GF-D8 (cell line): Measurements from ENCODE around the gene FCMR.

Source experiments
- DNase-seq: peaks from one replicate; lab custom pipeline; 2025; lab: John Stamatoyannopoulos, UW

Gene FCMR

DNA sequence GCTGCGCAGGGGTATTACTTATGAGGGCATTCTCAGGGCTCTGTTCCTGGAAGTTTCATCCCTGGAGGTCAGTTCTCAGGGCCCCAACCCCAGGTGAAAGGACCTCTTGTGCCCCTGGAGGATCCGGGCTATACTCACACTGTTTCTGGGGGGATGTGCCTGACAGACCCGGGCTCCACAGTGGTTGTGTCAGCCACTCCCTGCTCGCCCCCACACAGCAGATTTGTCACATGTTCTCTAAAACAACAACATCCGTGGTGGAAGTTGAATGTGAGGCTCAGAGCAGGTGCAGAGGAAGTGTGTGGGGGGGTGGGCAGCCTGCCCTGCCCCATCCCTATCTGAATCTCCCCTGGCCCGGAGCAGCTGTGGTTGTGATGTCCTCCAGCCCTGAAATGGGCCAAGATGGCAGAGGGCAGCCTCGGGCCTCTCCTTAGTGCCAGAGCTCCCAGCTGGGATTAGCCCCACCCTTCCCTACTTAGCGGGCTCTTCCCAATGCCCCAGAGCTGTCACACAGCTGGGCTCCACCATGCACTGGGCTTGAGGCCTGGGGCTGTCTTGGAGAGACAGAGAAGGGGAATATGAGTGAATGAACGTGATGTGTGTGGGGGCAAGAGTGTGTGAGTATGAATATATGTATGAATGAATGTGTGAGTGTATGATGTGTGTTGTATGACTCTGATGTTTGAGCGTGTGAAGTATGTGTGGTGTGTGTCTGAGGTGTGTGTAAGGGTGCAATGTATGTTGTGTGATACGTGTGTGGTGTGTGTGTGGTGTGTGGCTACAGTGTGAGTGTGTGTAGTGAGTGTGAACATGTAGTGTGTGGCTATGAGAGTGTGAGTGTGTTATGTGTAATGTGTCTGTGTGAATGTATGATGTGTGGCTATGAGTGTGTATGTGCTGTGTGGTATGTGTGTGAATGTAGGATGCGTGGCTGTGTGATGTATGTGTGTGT lies 1.5 kb upstream of the FCMR start:
- DNase-seq: no peak

DNA sequence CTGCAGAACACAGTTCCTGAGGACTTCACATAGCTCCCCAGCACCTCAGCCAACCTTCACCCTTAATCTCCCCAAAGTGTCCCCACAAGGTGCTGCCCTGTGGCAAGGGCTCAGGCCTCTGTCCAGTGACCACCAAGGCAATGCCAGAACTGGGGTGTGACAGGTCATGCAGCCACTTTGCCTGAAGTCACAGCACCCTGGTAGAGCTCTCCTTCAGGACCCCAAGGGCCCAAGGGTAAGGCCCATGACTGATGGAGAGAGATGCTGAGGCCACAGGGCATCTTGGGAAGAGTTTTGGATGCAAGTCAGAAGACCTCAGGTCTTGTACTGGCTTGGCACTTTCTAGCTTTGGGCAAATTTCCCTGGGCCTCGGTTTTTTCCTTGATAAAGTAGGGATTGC lies 783 bp upstream of the FCMR start:
- no peak for DNase-seq

DNA sequence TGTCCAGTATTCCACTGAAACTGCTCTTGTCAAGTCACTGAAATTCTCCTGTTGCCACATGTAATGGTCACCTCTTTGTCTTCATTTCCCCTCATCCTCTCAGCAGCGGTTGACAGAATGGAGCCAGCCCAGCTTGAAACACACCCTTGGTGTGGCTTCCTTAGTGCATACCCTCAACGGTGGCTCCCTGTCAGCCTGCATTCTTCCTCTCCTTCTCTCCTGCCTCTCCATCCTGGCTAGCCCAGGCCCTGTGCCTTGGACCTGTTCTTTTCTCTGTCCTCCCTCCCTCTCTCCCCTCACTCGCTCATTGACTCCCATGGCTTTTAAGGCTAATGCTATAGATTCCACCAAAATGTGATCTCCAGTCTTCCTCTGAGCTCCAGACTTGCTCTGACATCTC lies 3.7 kb downstream of the FCMR start:
- DNase-seq: no peak

DNA sequence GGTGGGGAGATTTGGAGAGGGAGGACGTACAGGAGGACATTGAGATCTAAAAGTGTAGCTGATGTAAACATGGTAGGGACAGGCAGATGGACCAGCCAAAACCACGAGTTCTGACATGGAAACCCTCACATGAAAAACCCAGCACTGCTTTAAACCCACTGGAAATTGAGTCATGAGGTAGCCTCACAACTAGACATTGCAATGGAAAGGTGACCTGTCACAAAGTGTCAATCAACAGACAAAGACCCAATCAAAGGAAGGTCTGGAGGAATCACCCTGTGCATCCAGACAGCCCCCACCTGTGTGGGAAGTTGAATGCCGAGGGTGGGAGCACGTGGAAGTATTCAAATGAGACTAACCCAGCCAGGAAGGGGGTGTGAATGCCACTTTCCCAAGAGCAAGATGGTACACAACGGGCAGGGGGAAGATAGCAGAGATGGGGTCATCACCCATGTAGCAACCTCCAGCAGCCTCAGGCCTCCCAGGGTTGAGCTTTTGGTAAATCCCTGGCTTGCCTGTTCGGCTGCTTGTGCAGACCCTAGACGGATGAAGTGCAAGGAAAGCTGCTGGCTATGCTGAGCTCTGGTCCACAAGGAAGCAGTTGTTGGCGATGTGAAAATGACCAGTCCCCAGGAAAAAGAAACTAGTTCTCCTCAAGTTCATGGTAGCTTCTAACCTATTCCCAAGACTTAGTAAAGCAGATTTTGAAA lies 5.6 kb downstream of the FCMR start:
- no peak for DNase-seq

DNA sequence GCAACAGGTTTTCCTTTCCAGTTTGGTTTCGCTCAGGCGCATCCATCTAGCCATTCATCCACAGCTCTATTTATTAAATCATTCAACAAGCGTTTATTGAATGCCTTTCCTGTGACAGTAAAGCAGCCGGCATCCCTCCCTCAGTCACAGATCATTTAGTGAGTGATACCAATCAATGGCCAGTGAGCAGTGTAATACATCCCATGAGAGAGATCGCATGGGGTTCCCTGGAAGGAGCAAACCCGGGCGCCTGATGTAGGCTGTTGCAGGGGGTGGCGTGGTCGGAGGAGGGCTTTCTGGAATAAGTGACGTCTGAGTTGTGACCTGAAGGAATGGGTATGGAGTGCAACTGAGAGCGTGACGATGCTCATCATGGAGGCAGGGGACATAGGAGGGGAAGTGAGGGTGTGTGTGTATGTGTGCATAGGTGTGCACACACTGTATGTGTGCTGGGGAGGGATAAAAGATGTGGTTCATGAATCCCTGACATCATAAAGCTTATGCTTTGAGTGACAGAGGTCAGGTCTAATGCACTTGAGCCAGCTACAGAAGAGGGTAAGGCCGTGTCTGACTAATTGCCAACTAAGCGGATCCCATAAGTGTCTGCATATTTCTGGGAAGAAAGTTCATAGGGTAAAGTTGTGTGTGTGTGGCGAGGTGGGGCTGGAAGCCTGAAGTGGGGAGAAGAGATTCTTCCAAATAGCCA lies 6.6 kb downstream of the FCMR start:
- DNase-seq: no peak

DNA sequence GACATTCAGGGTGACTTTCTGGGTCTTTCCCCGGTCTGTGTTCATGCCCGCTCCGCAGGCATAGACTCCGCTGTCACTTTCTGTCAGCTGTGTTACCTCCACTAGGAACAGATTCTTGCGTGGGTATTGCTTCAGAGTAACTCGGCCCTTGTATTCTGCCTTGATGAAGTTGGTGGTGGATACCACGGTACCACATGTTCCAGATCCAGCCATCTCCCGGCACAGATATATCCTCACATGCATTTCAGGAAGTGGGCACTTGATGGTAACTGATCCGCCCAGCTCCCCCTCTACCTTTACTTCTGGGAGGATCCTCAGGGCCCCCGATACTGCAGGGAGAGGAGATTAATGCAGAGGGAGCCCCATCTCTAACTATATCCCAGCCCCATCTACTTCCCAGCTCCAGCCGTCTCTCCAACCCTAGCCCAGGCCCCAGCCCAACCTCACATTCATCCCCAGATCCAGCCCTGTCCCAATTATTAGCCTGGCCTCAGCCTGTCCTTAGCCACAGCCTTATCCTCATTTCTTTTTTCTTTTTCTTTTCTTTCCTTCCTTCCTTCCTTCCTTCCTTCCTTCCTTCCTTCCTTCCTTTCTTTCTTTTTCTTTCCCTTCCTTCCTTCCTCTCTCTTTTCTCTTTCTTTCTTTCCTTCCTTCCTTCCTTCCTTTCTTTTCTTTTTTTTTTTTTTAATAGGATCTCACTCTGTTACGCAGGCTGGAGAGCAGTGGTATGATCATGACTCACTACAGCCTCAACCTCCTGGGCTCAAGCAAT lies 7.8 kb downstream of the FCMR start:
- no peak for DNase-seq

DNA sequence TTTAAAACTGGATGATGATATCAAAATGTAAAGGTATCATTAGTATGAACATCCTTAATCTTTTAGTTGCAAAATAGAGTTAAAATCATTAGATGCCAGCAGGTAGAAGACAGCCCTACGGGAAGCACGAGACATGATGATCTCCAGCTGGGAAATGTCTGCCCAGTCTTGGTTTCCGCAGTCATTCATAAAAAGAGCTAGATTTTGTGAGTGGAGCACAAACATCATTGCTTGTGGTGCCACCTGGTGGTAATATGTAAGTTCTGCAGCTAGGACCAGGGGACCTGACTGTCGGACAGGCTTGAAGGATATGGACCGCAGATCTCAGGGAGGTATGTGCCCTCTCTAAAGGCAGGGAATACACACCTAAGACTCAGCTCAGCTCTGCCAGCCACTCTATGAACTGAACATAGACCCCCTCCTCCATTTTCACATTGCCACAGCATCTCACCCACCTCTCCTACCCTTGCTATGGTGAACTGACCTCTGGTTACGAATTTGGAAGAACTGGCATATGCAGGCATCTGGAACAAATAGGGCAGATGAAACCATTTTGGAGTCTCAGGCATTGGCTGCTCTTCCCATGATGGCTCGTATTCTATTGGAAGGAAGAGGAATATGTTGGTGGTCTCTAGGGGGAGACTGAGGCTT lies 9.2 kb downstream of the FCMR start:
- peak; percentile 6 for DNase-seq

DNA sequence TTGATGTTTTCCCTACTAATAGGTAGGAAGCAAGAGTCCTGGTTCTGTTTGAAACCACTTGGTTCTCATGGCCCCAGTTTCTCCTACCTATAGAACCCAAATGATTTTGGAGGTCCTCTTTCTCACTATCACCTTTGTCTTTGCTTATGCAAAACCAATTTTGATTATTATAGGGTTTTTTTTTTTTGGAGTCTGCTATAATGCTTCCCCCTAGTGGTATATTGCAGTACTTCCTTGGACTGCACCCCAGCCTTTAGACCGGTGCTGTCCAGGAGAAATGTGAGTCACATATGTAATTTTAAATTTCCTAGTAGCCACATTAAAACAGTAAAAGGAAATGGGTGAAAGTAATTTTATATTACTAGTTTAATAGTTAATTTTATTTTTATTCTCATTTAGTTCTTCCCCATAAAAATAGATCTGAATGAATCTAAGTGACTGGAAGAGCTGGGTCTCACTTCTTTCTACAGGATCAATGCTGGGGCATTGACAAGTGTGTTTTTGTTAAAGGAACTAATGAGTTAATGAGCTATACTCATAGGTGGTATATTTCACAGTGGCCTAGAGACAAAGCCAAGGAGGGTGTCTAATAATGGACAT lies 10.6 kb downstream of the FCMR start:
- DNase-seq: no peak

DNA sequence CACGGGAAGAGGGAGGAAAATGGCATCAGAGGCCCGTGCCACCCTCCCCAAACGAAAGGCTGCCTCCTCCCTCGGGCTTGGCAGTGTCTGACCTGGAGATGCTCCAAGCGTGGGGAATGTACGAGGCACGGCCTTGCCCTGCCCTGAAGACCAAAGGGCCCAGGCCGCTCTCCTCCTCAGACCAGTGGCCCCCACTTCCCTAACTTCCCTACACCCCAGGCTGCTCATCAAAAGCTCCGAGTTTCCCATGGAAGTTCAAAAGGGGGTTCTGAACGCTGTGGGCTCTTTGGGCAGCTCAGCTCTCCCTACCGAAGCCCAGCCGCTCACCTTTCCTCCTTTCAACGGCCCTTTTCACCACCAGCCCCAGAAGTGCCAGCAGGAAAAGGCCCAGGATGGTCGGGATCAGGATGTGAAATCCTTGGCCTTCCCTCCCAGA lies 11.8 kb downstream of the FCMR start:
- DNase-seq: no peak

DNA sequence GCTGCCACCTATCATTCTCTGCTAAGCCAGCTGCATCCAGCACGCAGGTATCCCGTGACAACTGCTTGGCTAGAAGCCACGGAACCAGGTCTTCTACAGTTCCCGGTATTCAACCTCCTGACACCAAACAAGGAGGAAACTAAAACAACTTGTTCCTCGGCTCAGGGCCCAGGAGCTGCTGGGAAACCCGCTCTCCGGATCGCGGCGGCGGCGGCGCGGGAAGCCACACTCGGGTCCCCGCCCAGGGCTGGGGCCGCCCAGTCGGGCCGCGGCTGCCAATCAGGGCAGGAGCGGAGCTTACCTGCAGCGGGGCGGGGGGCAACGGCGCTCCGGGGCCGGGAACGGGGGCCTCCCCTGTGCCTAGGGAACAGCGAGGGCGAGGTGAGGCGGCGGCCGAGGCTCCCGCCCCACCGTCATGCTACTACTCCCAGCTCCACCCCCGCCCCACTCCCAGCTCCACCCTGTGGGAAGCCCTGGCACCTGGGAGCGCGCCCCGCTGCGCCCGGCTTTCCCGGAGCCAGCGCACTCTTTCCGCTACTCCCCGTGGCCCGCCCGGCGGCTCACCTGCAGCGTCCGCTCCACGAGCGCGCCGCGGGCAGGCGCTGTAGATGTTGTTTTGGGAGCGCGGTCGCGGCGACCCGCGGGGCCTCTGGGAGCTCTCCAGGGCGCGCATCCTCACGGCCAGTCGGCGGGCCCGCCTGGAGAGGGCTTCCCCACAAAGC lies 12.4 kb downstream of the FCMR start:
- no peak for DNase-seq

DNA sequence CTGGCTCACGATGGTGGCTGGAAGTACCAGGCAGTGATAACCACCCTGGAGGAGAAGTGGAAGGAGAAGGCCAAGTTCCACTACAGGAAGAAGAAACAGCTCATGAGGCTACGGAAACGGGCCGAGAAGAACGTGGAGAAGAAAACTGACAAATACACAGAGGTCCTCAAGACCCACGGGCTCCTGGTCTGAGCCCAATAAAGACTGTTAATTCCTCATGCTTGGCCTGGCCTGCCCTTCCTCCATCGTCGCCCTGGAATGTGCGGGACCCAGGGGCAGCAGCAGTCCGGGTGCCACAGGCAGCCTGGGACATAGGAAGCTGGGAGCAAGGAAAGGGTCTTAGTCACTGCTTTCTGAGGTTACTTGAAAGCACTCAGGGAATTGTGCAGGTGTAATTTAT lies 13.7 kb downstream of the FCMR start:
- no peak for DNase-seq

DNA sequence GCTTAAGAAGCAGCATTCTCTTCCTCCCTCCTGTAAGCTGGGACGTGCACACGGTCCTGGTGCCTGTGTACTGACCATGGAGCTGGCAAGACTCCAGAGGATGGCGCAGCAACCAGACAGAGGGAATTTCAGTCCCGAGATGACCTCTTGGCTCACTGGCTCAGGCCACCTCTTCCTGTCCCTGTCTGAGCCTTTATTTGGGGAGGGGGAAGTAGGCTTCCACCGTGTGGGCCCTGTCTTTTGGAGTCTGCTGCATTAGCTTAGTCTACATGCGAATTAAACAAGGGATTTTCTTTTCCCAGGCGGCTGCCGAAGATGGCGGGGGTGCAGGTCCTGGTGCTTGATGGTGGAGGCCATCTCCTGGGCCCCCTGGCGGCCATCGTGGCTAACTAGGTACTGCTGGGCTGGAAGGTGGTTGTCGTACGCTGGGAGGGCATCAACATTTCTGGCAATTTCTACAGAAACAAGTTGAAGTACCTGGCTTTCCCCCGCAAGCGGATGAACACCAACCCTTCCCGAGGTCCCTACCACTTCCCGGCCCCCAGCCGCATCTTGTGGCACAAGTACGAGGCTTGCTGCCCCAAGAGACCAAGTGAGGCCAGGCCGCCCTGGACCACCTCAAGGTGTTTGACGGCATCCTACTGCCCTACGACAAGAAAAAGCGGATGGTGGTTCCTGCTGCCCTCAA lies 14.3 kb downstream of the FCMR start:
- no peak for DNase-seq

DNA sequence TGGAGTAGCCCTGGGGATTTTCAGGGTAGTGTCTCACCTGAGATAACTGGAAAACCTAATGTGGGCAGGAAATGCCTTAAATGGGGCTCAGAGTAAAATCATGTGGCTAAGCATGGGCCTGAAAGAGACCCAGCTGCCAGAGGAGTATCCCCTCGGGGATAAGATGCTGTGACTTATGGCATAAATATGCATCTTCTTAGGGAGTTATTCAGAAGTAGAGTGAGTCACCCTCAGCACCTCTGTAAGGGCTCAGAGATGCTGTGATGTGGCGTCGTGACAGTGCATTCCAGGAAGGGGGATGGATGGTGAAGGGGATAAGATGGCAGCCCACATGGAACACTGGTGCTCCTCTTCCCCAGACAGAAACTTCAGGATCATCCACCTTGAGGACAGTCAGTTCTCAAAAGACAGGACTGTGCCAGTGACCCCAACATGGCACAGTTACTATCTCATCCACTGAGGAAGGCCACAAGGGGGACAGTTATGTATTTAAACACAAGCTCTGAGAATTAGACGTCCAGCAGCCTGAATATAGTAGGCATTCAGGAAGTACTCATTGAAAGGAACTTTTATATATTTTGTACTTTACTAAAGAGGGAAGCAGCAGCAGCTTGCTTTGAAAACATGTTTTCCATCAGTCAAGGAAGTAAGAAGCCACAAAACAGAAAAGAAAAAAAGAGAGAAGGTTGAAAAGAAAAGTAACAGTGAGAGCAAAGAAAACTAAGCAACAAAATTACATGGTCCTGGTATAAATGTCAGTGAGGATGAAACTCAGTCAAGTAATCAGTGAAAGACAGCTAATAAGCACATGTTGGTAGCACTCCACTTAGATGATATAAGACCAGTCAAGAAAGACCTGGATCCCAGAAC lies 16.2 kb downstream of the FCMR start:
- DNase-seq: no peak

DNA sequence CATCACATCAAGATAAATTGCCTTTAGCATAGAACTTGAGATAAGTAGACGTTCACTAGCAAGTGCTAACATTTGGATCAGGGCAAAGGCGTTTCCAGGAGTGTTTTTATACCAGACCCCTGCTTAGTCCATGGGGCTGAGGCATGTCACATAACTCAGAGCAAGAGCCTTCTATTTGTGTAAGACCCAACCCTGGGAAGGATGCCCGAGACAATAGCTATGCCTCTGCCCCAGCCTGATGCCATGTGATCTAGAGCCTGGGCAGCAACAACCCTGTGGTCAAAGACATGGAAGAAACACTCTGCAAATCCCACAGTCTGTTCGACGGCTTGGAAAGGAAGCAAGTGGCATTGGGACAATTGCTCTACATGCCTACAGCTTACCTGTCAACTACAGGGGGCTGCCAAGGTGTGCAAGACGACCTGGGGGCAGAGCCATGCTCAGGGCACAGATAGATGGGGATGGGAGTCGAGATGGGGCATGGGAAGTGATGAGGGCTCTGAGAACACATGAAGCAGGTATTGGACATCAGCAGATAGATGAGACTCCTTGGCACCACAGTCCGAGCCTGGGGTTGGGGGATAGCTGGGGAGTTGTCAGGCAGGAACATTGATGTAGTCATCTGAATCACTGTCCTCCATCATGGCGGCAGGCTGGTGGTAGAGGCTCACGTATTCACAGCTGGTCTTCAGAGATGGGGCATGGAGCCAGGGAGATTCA lies 17.2 kb downstream of the FCMR start:
- DNase-seq: no peak

DNA sequence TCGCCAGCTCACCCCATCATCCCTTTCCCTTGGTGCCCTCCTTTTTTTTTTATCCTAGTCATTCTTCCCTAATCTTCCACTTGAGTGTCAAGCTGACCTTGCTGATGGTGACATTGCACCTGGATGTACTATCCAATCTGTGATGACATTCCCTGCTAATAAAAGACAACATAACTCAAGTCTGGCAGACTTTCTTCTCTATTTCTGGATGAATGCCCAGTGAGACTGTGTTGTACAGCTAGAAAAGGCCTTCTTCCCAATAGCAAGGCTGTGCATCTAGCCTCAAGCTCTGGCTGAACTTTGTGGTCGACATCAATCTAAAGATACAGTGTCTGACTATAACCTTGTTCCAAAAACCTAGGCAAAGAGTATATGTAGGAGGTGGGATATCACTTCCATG lies 18.1 kb downstream of the FCMR start:
- DNase-seq: no peak

DNA sequence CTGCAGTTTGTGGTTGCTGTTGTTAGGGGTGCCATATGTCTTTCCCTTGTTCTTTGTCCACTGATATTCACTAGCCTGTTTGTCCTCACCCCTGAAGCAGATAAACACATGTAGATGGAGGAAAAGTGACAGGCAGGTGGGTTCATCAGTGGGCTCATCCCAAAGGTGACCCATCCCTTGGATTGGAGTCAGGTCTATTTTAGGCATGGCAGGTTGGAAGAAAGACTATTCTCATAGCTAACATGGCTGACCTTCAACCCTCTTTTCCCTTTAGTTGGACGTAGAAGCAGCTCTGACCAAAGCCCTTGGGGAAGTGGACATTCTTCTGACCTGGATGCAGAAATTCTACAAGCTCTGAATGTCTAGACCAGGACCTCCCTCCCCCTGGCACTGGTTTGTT lies 19.0 kb downstream of the FCMR start:
- no peak for DNase-seq

DNA sequence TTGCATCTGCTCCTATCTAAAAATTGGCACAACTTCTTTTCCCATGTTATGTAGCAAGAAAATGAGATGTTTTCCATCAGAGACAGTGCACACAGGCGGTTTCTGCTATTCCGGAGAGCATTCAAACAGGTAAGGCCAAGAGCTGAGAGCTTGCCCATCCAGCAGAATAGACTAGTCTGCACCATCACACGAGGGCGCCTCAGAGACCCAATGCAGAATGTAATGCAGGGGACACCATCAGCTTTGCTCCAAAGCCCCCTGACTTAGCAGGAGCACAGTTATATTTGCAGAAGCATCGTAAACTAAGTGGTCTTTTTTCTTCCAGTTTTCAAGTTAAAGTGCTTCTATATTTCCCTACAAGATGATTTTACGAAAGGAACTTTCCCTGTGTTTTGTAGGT lies 19.8 kb downstream of the FCMR start:
- DNase-seq: no peak

DNA sequence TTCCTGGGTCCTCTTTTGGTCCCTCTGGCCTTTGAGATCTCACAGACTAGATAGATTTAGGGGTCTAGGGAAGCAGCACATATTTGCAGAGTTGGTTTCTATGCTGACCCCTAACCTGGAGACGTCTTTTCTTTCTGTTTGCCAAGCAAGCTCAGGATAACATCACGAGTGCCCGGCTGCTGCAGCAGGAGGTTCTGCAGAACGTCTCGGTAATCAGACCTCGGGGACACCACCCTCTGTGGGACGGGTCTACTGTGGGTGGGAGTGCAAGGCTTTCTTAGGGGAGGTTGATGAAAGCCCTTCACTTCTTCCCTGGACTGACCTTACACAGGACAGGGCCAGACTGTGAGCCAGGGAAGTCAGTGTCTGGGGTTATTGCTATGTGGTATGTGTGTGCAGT lies 21.6 kb downstream of the FCMR start:
- DNase-seq: no peak
